ENCODE measurements around the gene MEIOSIN. TPM values are rescaled to one million over a fixed set of nuclear protein-coding genes. Genes with fewer than 3 reads are reported as not detected.

Gene MEIOSIN
- total and polyA plus RNA-seq, 2 of the 13 experiments (the other 11 are each of a cell fraction or from before 2014, with no cell fraction given), result not detected

DNA sequence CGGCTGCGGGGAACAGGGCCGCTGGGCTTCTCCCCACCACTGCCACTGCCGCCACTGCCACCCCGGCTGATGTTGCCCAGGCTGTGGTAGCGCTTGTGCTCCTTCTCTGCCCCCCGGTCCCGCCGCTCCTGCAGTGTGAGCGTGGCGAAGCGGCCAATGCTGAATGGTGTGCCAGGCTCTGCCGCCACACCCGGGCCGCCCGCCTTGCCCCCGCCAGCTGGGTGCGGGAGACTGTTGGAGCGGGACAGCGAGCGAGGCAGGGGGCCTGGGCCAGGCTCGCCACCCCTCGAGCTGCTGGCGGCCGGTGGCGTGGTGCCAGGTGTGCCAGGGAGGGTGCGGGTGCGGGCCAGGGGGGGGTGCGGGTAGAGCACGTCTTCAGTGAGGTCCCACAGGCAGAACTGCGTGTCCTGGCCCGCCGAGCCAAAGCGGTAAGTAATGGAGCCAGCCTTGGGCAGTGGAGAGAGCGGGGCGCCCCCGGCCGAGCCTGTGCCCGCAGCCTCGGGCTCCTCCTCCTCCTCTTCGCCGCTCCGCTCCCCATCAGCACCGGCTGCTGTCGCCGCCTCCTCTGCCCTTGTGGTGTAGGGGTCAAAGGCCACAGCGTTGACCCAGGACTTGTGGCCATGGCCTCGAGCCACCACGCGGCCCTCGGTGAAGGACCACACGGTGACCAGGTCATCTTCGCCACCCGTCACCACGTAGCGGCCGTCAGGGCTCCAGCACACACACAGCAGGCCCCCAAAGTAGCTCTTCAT, 52.7 kb downstream of the MEIOSIN start (continued):
- no peak for TF ChIP-seq ZNF224 (CRISPR knock-in tag; IDR thresholded peaks at IDR 0.05)
- no peak for TF ChIP-seq NCOA2 (CRISPR knock-in tag; IDR thresholded peaks at IDR 0.05)
- TF ChIP-seq AGO2 (optimal IDR thresholded peaks at IDR 0.05; ENCODE audit: low read depth, low read length), result peak; percentile 58
- TF ChIP-seq, protein P1, sequence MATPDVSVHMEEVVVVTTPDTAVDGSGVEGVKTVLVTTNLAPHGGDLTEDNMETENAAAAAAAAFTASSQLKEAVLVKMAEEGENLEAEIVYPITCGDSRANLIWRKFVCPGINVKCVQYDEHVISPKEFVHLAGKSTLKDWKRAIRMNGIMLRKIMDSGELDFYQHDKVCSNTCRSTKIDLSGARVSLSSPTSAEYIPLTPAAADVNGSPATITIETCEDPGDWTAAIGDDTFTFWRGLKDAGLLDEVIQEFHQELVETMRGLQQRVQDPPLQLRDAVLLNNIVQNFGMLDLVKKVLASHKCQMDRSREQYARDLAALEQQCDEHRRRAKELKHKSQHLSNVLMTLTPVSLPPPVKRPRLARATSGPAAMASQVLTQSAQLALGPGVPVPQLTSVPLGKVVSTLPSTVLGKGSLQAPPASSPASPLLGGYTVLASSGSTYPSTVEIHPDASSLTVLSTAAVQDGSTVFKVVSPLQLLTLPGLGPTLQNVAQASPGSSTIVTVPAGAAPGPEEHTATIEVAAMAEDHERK (CRISPR knock-in tag; IDR thresholded peaks at IDR 0.05; ENCODE audit: low read depth), result no peak
- no peak for TF ChIP-seq ZNF124 (CRISPR knock-in tag; IDR thresholded peaks at IDR 0.05)
- TF ChIP-seq, protein P2, sequence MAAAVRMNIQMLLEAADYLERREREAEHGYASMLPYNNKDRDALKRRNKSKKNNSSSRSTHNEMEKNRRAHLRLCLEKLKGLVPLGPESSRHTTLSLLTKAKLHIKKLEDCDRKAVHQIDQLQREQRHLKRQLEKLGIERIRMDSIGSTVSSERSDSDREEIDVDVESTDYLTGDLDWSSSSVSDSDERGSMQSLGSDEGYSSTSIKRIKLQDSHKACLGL (CRISPR knock-in tag; IDR thresholded peaks at IDR 0.05), result no peak
- peak; percentile 42; the same call in 1 of the 2 replicates for TF ChIP-seq HNRNPL (IDR thresholded peaks at IDR 0.05; ENCODE audit: low read depth, low read length)
- no peak for TF ChIP-seq JARID2 (CRISPR knock-in tag; IDR thresholded peaks at IDR 0.05; ENCODE audit: insufficient replicate concordance)
- TF ChIP-seq STAG1 (CRISPR knock-in tag; IDR thresholded peaks at IDR 0.05), result no peak

DNA sequence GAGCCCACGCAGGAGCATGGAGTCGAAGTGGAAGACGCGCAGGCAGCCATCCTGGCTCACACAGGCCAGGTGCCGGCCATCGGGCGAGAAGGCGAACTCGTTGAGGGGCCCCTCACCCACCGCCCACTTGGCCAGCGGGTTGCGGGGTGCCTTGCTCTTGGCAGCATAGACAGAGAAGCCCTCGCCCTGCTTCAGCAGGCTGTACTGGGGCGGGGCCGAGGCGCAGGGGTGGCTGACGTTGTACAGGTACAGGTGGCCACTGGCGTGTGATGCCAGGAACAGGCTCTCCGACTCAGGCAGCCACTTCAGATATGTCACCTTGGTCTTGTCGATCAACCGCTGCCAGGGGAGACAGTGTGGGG, 53.3 kb downstream of the MEIOSIN start:
- Histone ChIP-seq H4K20me1 (ENCODE audit: insufficient read depth, low read length) (no peaks in the 10 kb centered on the region; the same call in 1 of the 2 replicates), H3K79me2 (ENCODE audit: insufficient read depth, low read length) (peaks cover 7% of the 10 kb centered on the region), H3K4me1 (ENCODE audit: insufficient read depth, low read length) (peaks cover 18% of the 10 kb centered on the region), H3K36me3 (replicated peaks in 1 of 2; ENCODE audit: control insufficient read depth in 1 of 2, insufficient read depth in 2 of 2, low read length in 2 of 2) (peaks cover 12 to 30% of the 10 kb centered on the region in 2 experiments), H3K4me3 (replicated peaks in 1 of 3; ENCODE audit: insufficient read depth in 1 of 3, low read depth in 2 of 3, low read length in 3 of 3) (no peak overlapping the region), H3K27me3 (ENCODE audit: control insufficient read depth in 1 of 2, insufficient read depth in 2 of 2, low read length in 2 of 2) (no peaks in the 10 kb centered on the region; a peak in 1 of 5 replicates), H3K9ac (ENCODE audit: insufficient read depth, low read depth, low read length) (no peak overlapping the region), H2AFZ (ENCODE audit: low read length) (no peak overlapping the region), H3K4me2 (ENCODE audit: low read depth, low read length) (no peak overlapping the region), H3K9me3 (ENCODE audit: low read length) (no peaks in the 10 kb centered on the region), H3K27ac (ENCODE audit: extremely low read length, insufficient read depth, low read length) (no peak overlapping the region)
- intact Hi-C loops (cut with micrococcal nuclease; ENCODE audit: unreplicated experiment) (no loop called here), in situ Hi-C loops (cut with HindIII; ENCODE audit: extremely low pct_ligation_motif_present, low pct_unique_long_range_greater_than_20kb) (no loop called here)
- POLR2A ChIA-PET, result no interaction called here
- 100% methylated on average over 4 of the region's 21 CpGs for WGBS (ENCODE audit: low lambda C conversion rate)
- DNase-seq (ENCODE audit: low spot score), result no peak
- no peak for TF ChIP-seq ZNF598 (CRISPR knock-in tag; IDR thresholded peaks at IDR 0.05; ENCODE audit: borderline replicate concordance)
- no peak for TF ChIP-seq SAFB2 (CRISPR knock-in tag; IDR thresholded peaks at IDR 0.05; ENCODE audit: borderline replicate concordance, low read depth)
- 0 out of 2 replicates have a peak, but pooled peaks have one; percentile 1 for TF ChIP-seq RBFOX2 (IDR thresholded peaks at IDR 0.05; ENCODE audit: low read depth, low read length)
- no peak for TF ChIP-seq FOXO1 (CRISPR knock-in tag; IDR thresholded peaks at IDR 0.05)
- ATAC-seq, result no peak
- FAIRE-seq, result no peak
- CTCF ChIA-PET (ENCODE audit: low intra/inter-chr PET ratio, low total read pairs), result no interaction called here
- no TSS peak for BruUV-seq (replicated peaks)

Measured in HepG2 (cell line).